ENCODE data around the gene PCSK2.

The PCSK2 gene

DNA sequence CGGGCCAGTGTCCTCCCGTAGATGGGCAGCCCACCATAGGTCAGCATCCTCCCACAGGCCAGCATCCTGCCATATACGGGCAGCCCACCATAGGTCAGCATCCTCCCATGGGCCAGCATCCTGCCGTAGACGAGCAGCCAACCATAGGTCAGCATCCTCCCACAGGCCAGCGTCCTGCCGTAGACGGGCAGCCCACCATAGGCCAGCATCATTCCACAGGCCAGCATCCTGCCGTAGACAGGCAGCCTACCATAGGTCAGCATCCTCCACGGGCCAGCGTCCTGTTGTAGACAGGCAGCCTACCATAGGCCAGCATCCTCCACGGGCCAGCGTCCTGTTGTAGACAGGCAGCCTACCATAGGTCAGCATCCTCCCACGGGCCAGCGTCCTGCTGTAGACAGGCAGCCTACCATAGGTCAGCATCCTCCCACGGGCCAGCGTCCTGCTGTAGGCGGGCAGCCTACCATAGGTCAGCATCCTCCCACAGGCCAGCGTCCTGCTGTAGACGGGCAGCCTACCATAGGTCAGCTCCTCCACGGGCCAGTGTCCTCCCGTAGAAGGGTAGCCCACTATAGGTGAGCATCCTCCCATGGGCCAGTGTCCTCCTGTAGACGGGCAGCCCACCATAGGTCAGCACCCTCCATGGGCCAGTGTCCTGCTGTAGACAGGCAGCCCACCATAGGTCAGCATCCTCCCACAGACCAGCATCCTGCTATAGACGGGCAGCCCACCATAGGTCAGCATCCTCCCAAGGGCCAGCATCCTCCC lies 241.4 kb downstream of the PCSK2 start:
- DNase-seq, result no peak
- TF ChIP-seq POLR2A (IDR thresholded peaks at IDR 0.05; ENCODE audit: low read length) (no peak), GATA1 (IDR thresholded peaks at IDR 0.05; ENCODE audit: low read depth, low read length) (no peak)

DNA sequence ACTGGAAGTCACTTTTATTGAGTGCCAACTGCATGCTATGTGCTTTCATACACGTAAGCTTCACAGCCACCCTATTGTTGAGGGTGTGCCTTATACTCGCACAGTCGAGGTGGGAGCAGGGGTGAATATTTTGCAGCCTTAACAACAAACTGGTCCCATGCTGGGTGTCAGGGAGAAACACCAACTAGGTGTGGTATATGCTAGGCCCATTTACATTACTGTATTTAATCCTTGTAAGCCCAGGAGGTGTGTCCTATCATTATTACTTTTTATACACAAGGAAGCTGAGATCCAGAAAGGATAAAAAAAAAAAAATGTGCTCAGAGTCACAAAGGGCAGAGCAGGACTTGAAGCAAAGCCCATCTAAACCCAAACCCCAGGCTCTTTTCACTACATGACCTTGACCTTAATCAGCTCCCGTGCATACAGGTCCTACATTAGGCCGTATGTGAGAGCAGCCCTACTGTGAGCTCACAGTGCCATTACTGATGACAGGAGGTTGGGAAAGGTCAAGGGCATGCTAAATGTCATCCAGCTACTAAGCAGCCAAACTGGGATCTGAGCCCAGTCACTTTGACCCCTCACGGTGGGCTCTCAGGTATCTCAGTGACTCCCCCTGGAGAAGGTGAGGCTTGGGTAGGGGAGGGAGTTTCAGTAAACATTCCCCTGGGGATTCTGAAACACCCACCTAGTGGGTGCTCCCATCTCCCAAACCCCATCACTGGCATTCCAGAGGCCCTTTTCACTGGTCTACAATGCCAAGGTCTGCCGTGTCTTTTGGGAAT lies 242.6 kb downstream of the PCSK2 start:
- no peak for TF ChIP-seq GATA1 (IDR thresholded peaks at IDR 0.05; ENCODE audit: low read depth, low read length)
- no peak for TF ChIP-seq POLR2A (IDR thresholded peaks at IDR 0.05; ENCODE audit: low read length)
- no peak for DNase-seq

- no peak for DNase-seq
- TF ChIP-seq GATA1 (IDR thresholded peaks at IDR 0.05; ENCODE audit: low read depth, low read length), result no peak
- TF ChIP-seq POLR2A (IDR thresholded peaks at IDR 0.05; ENCODE audit: low read length), result no peak
Measured at GRCh38 chr20:17470521-17470920, 243.7 kb downstream of the PCSK2 start.

DNA sequence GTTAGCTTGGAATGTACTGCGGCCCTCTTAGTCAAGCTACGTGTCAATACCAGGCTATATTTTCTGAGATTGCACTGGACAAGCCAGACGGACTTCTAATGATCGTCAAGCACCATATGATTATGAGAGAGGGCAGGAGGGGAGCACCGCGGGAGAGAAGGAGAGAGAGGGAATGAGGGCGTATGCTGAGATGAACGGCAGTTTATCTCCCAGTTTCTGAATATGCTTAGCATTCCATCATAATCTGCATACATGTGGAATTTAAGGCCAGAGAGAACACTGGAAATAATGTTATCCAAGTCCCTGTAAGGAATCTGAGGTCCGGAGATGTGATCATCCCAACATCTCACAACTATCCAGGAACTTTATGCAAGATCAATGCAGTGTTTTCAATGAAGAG lies 244.1 kb downstream of the PCSK2 start:
- no peak for TF ChIP-seq GATA1 (IDR thresholded peaks at IDR 0.05; ENCODE audit: low read depth, low read length)
- no peak for TF ChIP-seq POLR2A (IDR thresholded peaks at IDR 0.05; ENCODE audit: low read length)
- no peak for DNase-seq

DNA sequence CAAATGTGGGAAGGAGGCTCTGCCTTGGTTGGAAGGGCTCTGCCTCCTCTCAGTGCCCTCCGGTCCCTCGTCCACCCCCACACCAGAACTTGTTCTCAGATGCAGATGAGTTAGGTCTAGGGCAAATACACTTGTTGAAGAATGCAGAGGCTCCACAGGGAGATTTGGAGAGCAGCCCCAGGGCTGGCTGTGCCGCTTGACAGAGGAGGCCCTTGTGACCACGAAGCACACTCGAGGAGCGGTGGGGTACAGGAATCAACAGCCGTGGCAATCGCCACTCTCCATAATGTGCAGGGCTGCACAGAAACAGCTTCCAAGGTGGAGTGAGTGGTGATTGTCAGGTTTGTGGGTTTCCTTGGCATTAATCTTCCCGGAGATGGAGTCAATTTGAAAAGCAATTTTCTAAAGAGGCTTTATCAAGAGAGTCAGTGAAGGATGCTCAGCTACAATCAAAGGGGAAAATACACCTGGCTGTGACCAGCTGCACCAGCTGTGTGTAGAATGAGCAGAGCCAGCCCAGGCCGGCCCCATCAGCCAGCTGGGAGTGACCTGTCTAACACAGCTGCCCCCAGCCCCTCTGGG lies 244.9 kb downstream of the PCSK2 start:
- TF ChIP-seq GATA1 (IDR thresholded peaks at IDR 0.05; ENCODE audit: low read depth, low read length) (no peak), POLR2A (IDR thresholded peaks at IDR 0.05; ENCODE audit: low read length) (no peak)
- DNase-seq, result no peak

DNA sequence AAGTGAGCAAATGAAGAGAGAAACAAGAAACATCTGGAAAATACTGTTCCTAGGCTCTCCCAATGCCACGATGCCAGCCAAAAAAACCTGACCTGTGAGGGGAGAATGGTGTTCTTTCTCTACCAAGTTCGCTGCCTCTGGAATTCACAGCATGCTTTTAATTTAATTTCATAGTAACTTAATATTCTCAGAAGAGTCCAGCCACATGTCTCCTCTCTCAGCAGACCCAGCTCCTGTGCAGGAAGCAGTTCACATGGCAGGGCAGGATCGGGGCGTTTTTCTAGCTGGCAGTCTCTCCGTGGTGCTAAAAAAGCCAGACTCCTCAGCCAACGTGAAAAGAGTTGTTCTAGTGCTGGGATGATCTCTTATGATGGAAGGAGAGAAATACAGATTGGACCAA lies 246.8 kb downstream of the PCSK2 start:
- no peak for DNase-seq
- TF ChIP-seq POLR2A (IDR thresholded peaks at IDR 0.05; ENCODE audit: low read length) (no peak), GATA1 (IDR thresholded peaks at IDR 0.05; ENCODE audit: low read depth, low read length) (no peak)

- TF ChIP-seq GATA1 (IDR thresholded peaks at IDR 0.05; ENCODE audit: low read depth, low read length) (no peak), POLR2A (IDR thresholded peaks at IDR 0.05; ENCODE audit: low read length) (no peak)
- no peak for DNase-seq
Measured at GRCh38 chr20:17479063-17479657, 252.3 kb downstream of the PCSK2 start.

- TF ChIP-seq POLR2A (IDR thresholded peaks at IDR 0.05; ENCODE audit: low read length) (no peak), GATA1 (IDR thresholded peaks at IDR 0.05; ENCODE audit: low read depth, low read length) (no peak)
- DNase-seq, result no peak
Measured at GRCh38 chr20:17480696-17481095, 253.9 kb downstream of the PCSK2 start.

DNA sequence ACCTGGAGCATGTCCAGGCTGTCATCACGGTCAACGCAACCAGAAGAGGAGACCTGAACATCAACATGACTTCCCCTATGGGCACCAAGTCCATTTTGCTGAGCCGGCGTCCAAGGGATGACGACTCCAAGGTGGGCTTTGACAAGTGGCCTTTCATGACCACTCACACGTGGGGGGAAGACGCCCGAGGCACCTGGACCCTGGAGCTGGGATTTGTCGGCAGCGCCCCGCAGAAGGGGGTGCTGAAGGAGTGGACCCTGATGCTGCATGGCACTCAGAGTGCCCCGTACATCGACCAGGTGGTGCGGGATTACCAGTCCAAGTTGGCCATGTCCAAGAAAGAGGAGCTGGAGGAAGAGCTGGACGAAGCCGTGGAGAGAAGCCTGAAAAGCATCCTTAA lies 254.8 kb downstream of the PCSK2 start:
- TF ChIP-seq GATA1 (IDR thresholded peaks at IDR 0.05; ENCODE audit: low read depth, low read length) (no peak), POLR2A (IDR thresholded peaks at IDR 0.05; ENCODE audit: low read length) (no peak)
- DNase-seq, result no peak

DNA sequence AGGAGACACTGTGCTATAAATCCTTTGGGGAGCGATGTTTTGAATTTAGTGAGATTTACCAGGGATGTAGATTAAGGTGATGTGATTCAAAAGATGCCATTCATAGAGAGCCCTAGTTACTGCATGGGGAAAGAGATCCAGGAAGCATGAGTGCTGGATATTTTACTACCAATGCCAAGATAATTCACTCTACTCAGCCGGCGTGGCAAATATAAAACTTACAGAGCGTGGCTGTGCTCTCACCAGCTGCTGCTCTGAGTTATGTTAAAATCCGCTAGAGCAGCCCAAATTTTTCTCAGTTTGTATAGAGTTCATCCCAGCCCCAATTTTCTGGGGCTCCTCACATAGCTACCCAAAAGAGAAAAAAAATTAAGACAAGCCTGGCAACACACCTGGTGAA lies 255.7 kb downstream of the PCSK2 start:
- no peak for DNase-seq
- no peak for TF ChIP-seq POLR2A (IDR thresholded peaks at IDR 0.05; ENCODE audit: low read length)
- no peak for TF ChIP-seq GATA1 (IDR thresholded peaks at IDR 0.05; ENCODE audit: low read depth, low read length)

GRCh38 chr20:17485017-17485416 lies 258.2 kb downstream of the PCSK2 start:
- DNase-seq, result no peak
- no peak for TF ChIP-seq GATA1 (IDR thresholded peaks at IDR 0.05; ENCODE audit: low read depth, low read length)
- TF ChIP-seq POLR2A (IDR thresholded peaks at IDR 0.05; ENCODE audit: low read length), result no peak

GRCh38 chr20:17488916-17489600 lies 262.2 kb downstream of the PCSK2 start:
- no peak for DNase-seq

DNA sequence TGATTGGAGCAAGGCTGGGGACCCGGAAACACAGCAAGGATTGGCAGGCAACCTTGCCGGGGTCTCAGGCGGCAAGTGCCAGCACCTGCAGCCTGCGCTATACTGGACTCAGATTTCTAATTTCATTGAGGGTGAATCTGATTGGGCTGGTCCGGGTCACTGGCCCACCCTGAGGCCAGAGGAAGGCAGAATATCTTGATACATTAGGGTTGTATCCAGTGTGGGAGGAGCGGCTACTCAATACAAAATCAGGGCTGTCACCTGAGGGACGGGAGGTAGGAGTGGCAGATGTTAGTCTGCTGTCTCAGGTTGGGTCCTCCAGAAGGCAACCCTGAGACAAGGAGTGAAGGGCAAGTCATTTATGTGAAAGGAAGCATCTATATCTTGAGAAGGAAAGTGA lies 263.7 kb downstream of the PCSK2 start:
- TF ChIP-seq POLR2A (IDR thresholded peaks at IDR 0.05; ENCODE audit: low read length) (no peak), GATA1 (IDR thresholded peaks at IDR 0.05; ENCODE audit: low read depth, low read length) (no peak)
- DNase-seq, result no peak

More at GRCh38 chr20:17488916-17489600, 262.2 kb downstream of the PCSK2 start:
- TF ChIP-seq GATA1 (IDR thresholded peaks at IDR 0.05; ENCODE audit: low read depth, low read length) (no peak), POLR2A (IDR thresholded peaks at IDR 0.05; ENCODE audit: low read length) (no peak)

Measured in erythroblast (primary cell).